H1 (cell line): ENCODE results near the gene FBXO47. TPM values are rescaled to one million over a fixed set of nuclear protein-coding genes. Genes with fewer than 3 reads are reported as not detected.

Experiments
- CTCF ChIA-PET: fragments of 300-600 bp; sonication (Branson Sonifier 250); formaldehyde crosslinking; loops from one replicate; lab custom pipeline; 2021; ENCODE audit not compliant: partially characterized antibody; lab: Charles Lee
- POLR2A ChIA-PET: fragments of 300-600 bp; sonication (Branson Sonifier 250); formaldehyde crosslinking; loops from one replicate; lab custom pipeline; 2021; ENCODE audit warnings: inconsistent platforms; ENCODE audit not compliant: partially characterized antibody; lab: Charles Lee
- DNase-seq, 2 experiments: peaks; one replicate each; pipeline versions ENCODE4 v3.0.0 to v3.0.0-alpha.2; 2010 to 2022; ENCODE audit warnings: low spot score in 2 of 2, low read depth in 1 of 2, mixed read lengths in 1 of 2
- FAIRE-seq: peaks from 2 replicates; lab custom pipeline; 2011; peaks lifted over from hg19 to GRCh38; lab: Jason Lieb, UNC
- H2AFZ ChIP-seq: 2 replicates; pipeline ENCODE4 v1.8.1; 2012; ENCODE audit warnings: low read length, inconsistent platforms
- H2AK5ac ChIP-seq: 2 replicates; pipeline ENCODE4 v1.6.1; 2013; ENCODE audit warnings: low read depth, low read length
- H2BK120ac ChIP-seq: replicated peaks from 2 replicates; pipeline ENCODE3; 2013; ENCODE audit warnings: low read depth, low read length, inconsistent platforms
- H2BK12ac ChIP-seq: 2 replicates; pipeline ENCODE4 v1.6.1; 2013; ENCODE audit warnings: low read depth, low read length
- H2BK15ac ChIP-seq: 2 replicates; pipeline ENCODE4 v1.6.1; 2013; ENCODE audit warnings: low read length
- H2BK20ac ChIP-seq: 2 replicates; pipeline ENCODE4 v1.6.1; 2013; ENCODE audit warnings: low read length
- H2BK5ac ChIP-seq: 2 replicates; pipeline ENCODE4 v1.6.1; 2013; ENCODE audit warnings: low read depth, low read length
- H3K14ac ChIP-seq: 2 replicates; pipeline ENCODE4 v1.6.1; 2013; ENCODE audit warnings: inconsistent platforms; ENCODE audit not compliant: insufficient read length
- H3K18ac ChIP-seq: 2 replicates; pipeline ENCODE4 v1.6.1; 2013; ENCODE audit warnings: low read length; ENCODE audit errors: extremely low read depth
- H3K23ac ChIP-seq: 2 replicates; pipeline ENCODE4 v1.6.1; 2013; ENCODE audit warnings: inconsistent platforms; ENCODE audit not compliant: insufficient read length
- H3K23me2 ChIP-seq: 2 replicates; pipeline ENCODE4 v1.6.1; 2013; ENCODE audit warnings: low read depth, low read length
- H3K27ac ChIP-seq: 2 replicates; pipeline ENCODE4 v1.6.1; 2011; ENCODE audit warnings: low read depth, low read length, inconsistent platforms
- H3K27me3 ChIP-seq, 4 experiments: replicated peaks in 1 of 4; 1 replicate in 1 of 4; 2 replicates in 3 of 4; pipeline versions ENCODE4 v1.6.1 to v1.8.1; 2011 to 2013; ENCODE audit warnings: low read length in 3 of 4, mild to moderate bottlenecking in 3 of 4, inconsistent platforms in 2 of 4, mixed read lengths in 2 of 4, moderate library complexity in 1 of 4; ENCODE audit not compliant: control insufficient read depth in 3 of 4, insufficient read depth in 3 of 4; ENCODE audit errors: extremely low read depth in 1 of 4
- H3K36me3 ChIP-seq, 4 experiments: 2 replicates each; pipeline versions ENCODE4 v1.6.1 to v1.8.1; 2011 to 2013; ENCODE audit warnings: mild to moderate bottlenecking in 4 of 4, low read length in 3 of 4, moderate library complexity in 2 of 4, control low read depth in 1 of 4, inconsistent platforms in 1 of 4; ENCODE audit not compliant: insufficient read depth in 4 of 4, control insufficient read depth in 2 of 4
- H3K4ac ChIP-seq: replicated peaks from 2 replicates; pipeline ENCODE3; 2013; ENCODE audit warnings: low read length, low read depth, mixed read lengths, inconsistent platforms; ENCODE audit not compliant: insufficient read length
- H3K4me1 ChIP-seq, 4 experiments: replicated peaks in 1 of 4; 1 replicate in 1 of 4; 2 replicates in 3 of 4; pipeline versions ENCODE4 v1.6.1 to v1.8.1; 2011 to 2013; ENCODE audit warnings: low read length in 3 of 4, inconsistent platforms in 2 of 4, mixed read lengths in 1 of 4; ENCODE audit not compliant: insufficient read depth in 4 of 4, control insufficient read depth in 3 of 4
- H3K4me2 ChIP-seq, 2 experiments: 2 replicates each; pipeline versions ENCODE4 v1.6.1 to v1.8.1; 2011 to 2013; ENCODE audit warnings: low read depth in 2 of 2, low read length in 2 of 2, control low read depth in 1 of 2, inconsistent platforms in 1 of 2, mild to moderate bottlenecking in 1 of 2; ENCODE audit not compliant: insufficient read depth in 1 of 2
- H3K4me3 ChIP-seq, 4 experiments: fragments of 200-600, 300-600 bp in 1 of 4; sonication (generic), shearing (Covaris generic), sonication (Bioruptor Twin) in 1 of 4; 2 replicates each; pipeline versions ENCODE4 v1.5.1 to v1.8.1; 2011 to 2016; ENCODE audit warnings: low read length in 4 of 4, low read depth in 3 of 4, control low read depth in 2 of 4, inconsistent platforms in 2 of 4, mild to moderate bottlenecking in 2 of 4, mixed read lengths in 1 of 4, moderate library complexity in 1 of 4; ENCODE audit not compliant: insufficient read depth in 2 of 4; ENCODE audit errors: extremely low read depth in 1 of 4
- H3K56ac ChIP-seq: replicated peaks from 2 replicates; pipeline ENCODE3; 2013; ENCODE audit warnings: low read depth, mild to moderate bottlenecking, mixed read lengths, low read length, inconsistent platforms; ENCODE audit not compliant: insufficient read length
- H3K79me1 ChIP-seq: 2 replicates; pipeline ENCODE4 v1.6.1; 2013; ENCODE audit warnings: low read depth, low read length, control low read depth
- H3K79me2 ChIP-seq, 2 experiments: 2 replicates each; pipeline versions ENCODE4 v1.6.1 to v1.8.1; 2012 to 2013; ENCODE audit warnings: low read length in 2 of 2, mild to moderate bottlenecking in 2 of 2, inconsistent platforms in 1 of 2; ENCODE audit not compliant: insufficient read depth in 2 of 2, control insufficient read depth in 1 of 2
- H3K9ac ChIP-seq, 4 experiments: replicated peaks in 1 of 4; 1 replicate in 1 of 4; 2 replicates in 3 of 4; pipeline versions ENCODE4 v1.6.1 to v1.8.1; 2011 to 2013; ENCODE audit warnings: low read depth in 3 of 4, low read length in 3 of 4, control low read depth in 2 of 4, mild to moderate bottlenecking in 2 of 4, moderate library complexity in 2 of 4, inconsistent platforms in 1 of 4; ENCODE audit errors: extremely low read depth in 1 of 4
- H3K9me3 ChIP-seq, 2 experiments: 2 replicates each; pipeline versions ENCODE4 v1.6.1 to v1.8.1; 2012 to 2013; ENCODE audit warnings: mild to moderate bottlenecking in 2 of 2, moderate library complexity in 2 of 2, control low read depth in 1 of 2, inconsistent platforms in 1 of 2, low read depth in 1 of 2, low read length in 1 of 2, mixed read lengths in 1 of 2; ENCODE audit not compliant: insufficient read depth in 2 of 2
- H4K20me1 ChIP-seq, 2 experiments: replicated peaks in 1 of 2; 2 replicates each; pipeline versions ENCODE3 to v1.8.1; 2011 to 2013; ENCODE audit warnings: inconsistent platforms in 2 of 2, low read length in 2 of 2, mild to moderate bottlenecking in 1 of 2; ENCODE audit not compliant: insufficient read depth in 2 of 2, control insufficient read depth in 1 of 2
- H4K5ac ChIP-seq: 2 replicates; pipeline ENCODE4 v1.6.1; 2013; ENCODE audit warnings: low read length, low read depth, mixed read lengths, inconsistent platforms; ENCODE audit not compliant: insufficient read length
- H4K8ac ChIP-seq: 2 replicates; pipeline ENCODE4 v1.8.0; 2013; ENCODE audit warnings: mild to moderate bottlenecking, moderate library complexity, low read length, inconsistent platforms; ENCODE audit not compliant: insufficient read depth; ENCODE audit errors: extremely low read depth
- H4K91ac ChIP-seq: replicated peaks from 2 replicates; pipeline ENCODE3; 2013; ENCODE audit warnings: low read length, mixed read lengths, inconsistent platforms; ENCODE audit not compliant: insufficient read length
- EP300 ChIP-seq, 2 experiments: IDR thresholded peaks; 1 replicate in 1 of 2; 2 replicates in 1 of 2; pipeline ENCODE4 v1.6.1; 2011 to 2012; ENCODE audit warnings: low read depth in 2 of 2, low read length in 2 of 2, mild to moderate bottlenecking in 2 of 2, borderline replicate concordance in 1 of 2, inconsistent platforms in 1 of 2, moderate library complexity in 1 of 2
- WGBS, 2 experiments: shearing (Covaris generic) in 1 of 2; methylation state at CpG; one replicate each; pipeline versions ENCODE4 v1.1.6 to v1.1.7; 2013 to 2015; ENCODE audit warnings: low lambda C conversion rate in 2 of 2, mixed read lengths in 2 of 2, inconsistent platforms in 1 of 2, low coverage in 1 of 2, missing lambda C conversion rate in 1 of 2; ENCODE audit not compliant: insufficient replicate concordance in 2 of 2, insufficient coverage in 1 of 2, insufficient read length in 1 of 2; ENCODE audit errors: extremely low coverage in 1 of 2, missing lambda C conversion rate in 1 of 2; 5-methylcytosine and 5-hydroxymethylcytosine counted together
- polyA plus RNA-seq, 7 experiments: library from polyadenylated mRNA; depleted of rRNA in 3 of 7; stranded (reverse) in 5 of 7; unstranded in 2 of 7; fragments of >200 nt in 5 of 7; fragments of 200-250 nt in 2 of 7; gene quantifications; 1 replicate in 5 of 7; 2 replicates in 1 of 7; 4 replicates in 1 of 7; pipeline versions ENCODE4 v1.2.1 to v1.2.3, GENCODE V29; 2011 to 2013; ENCODE audit warnings: missing spikeins in 2 of 7, mixed read lengths in 2 of 7
- total RNA-seq: library from RNA; stranded (reverse); fragmentation: NEBNext Ultra II Directional; extraction: Animal tissue kit (Norgen Biotek cat#: 25700); gene quantifications from 2 replicates; pipeline ENCODE4 v1.2.1, GENCODE V29; 2021
- TF ChIP-seq, protein P1 (sequence below), 3 experiments: IDR thresholded peaks; 1 replicate in 2 of 3; 2 replicates in 1 of 3; pipeline versions ENCODE4 v1.5.1 to v1.6.1; 2011; ENCODE audit warnings: low read length in 3 of 3, mild to moderate bottlenecking in 3 of 3, inconsistent platforms in 2 of 3, low read depth in 1 of 3, moderate library complexity in 1 of 3; ENCODE audit not compliant: insufficient read depth in 1 of 3; ENCODE audit errors: control extremely low read depth in 1 of 3

Gene FBXO47
- total and polyA plus RNA-seq, 2 of the 8 experiments (the other 6 are each of a cell fraction or from before 2014, with no cell fraction given): not detected

DNA sequence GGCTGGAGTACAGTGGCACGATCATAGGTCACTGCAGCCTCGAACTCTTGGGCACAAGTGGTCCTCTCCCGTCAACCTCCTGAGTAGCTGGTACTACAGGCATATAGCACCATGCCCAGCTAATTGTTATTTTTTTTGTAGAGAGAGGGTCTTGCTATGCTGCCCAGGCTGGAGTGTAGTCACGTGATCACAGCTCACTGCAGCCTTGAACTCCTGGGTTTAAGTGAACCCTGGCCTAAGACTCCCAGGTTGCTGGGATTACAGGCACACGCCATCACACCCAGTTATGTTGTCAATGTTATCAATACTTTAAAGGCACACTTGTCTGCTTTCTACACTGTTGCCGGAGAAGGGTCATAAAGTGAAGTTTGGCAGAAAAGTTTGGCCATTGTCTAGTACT lies 63.8 kb downstream of the FBXO47 start:
- Histone ChIP-seq H3K36me3 (peaks cover 0 to 14% (median 7%) of the 10 kb centered on the region in 4 experiments; a peak in 7 of 8 replicates), H3K14ac (no peak overlapping the region), H2AFZ (no peak overlapping the region), H3K27ac (no peak overlapping the region), H3K4me1 (peaks cover 0 to 12% (median 5%) of the 10 kb centered on the region in 4 experiments; a peak in 5 of 7 replicates), H3K18ac (no peak overlapping the region), H2BK5ac (no peak overlapping the region), H4K91ac (no peak overlapping the region), H3K27me3 (no peaks in the 10 kb centered on the region), H2BK15ac (no peak overlapping the region)
- no peak for FAIRE-seq
- CTCF ChIA-PET: interaction anchor here (1.0 to 1.4 kb wide), 5 partner anchors 10 to 39 kb away, joined by 3 to 4 read pairs (median 3); no protein-coding TSS in a partner anchor
- TF ChIP-seq, protein P1, sequence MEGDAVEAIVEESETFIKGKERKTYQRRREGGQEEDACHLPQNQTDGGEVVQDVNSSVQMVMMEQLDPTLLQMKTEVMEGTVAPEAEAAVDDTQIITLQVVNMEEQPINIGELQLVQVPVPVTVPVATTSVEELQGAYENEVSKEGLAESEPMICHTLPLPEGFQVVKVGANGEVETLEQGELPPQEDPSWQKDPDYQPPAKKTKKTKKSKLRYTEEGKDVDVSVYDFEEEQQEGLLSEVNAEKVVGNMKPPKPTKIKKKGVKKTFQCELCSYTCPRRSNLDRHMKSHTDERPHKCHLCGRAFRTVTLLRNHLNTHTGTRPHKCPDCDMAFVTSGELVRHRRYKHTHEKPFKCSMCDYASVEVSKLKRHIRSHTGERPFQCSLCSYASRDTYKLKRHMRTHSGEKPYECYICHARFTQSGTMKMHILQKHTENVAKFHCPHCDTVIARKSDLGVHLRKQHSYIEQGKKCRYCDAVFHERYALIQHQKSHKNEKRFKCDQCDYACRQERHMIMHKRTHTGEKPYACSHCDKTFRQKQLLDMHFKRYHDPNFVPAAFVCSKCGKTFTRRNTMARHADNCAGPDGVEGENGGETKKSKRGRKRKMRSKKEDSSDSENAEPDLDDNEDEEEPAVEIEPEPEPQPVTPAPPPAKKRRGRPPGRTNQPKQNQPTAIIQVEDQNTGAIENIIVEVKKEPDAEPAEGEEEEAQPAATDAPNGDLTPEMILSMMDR (IDR thresholded peaks at IDR 0.05; ENCODE audit: control extremely low read depth in 1 of 3, insufficient read depth in 1 of 3, low read depth in 1 of 3, low read length in 3 of 3): no peak
- no peak for TF ChIP-seq EP300 (IDR thresholded peaks at IDR 0.05; ENCODE audit: borderline replicate concordance in 1 of 2, low read depth in 2 of 2, low read length in 2 of 2)
- TF ChIP-seq, all 59 proteins: peak for 0
- H3K4ac ChIP-seq: no peak overlapping the region
- no peaks in the 10 kb centered on the region for H3K23me2 ChIP-seq
- H4K8ac ChIP-seq: no peak overlapping the region
- no peak overlapping the region for H3K56ac ChIP-seq
- no peak overlapping the region for H3K9ac ChIP-seq
- POLR2A ChIA-PET: interaction anchor here (1.2 to 3.2 kb wide), 2 partner anchors 10 to 50 kb away, joined by 6 to 19 read pairs; partner anchors contain the start of gene RPL23
- no peak overlapping the region for H2BK120ac ChIP-seq
- H3K79me1 ChIP-seq: peaks cover 7% of the 10 kb centered on the region
- H4K20me1 ChIP-seq: peaks cover 3 to 15% of the 10 kb centered on the region in 2 experiments
- H3K9me3 ChIP-seq: no peaks in the 10 kb centered on the region
- DNase-seq: no peak
- no peak overlapping the region for H4K5ac ChIP-seq
- H3K79me2 ChIP-seq: peaks cover 0 to 12% of the 10 kb centered on the region in 2 experiments; a peak in 2 of 4 replicates
- no peak overlapping the region for H3K4me3 ChIP-seq
- WGBS, 2 experiments: 92% methylated on average over 6 of the region's 6 CpGs; no CpG with 5 or more reads in 1 of the 2 experiments
- H3K23ac ChIP-seq: no peak overlapping the region
- no peak overlapping the region for H2BK20ac ChIP-seq
- H3K4me2 ChIP-seq: no peak overlapping the region
- no peak overlapping the region for H2AK5ac ChIP-seq
- H2BK12ac ChIP-seq: no peak overlapping the region
